ENCODE data around the gene TDO2. TPM values are rescaled to one million over a fixed set of nuclear protein-coding genes. Genes with fewer than 3 reads are reported as not detected.

Gene TDO2
- total RNA-seq, 1 donor from 2014 or later: 1.4 TPM

- TF ChIP-seq CTCF (IDR thresholded peaks at IDR 0.05): no peak
- intact Hi-C loops (cut with DNase I): no loop called here
- no peaks in the 10 kb centered on the region for H3K27me3 ChIP-seq (ENCODE audit: low read depth)
- no peaks in the 10 kb centered on the region for H3K4me1 ChIP-seq
- H3K9me3 ChIP-seq: no peaks in the 10 kb centered on the region
- H3K4me3 ChIP-seq: no peak overlapping the region
- no peaks in the 10 kb centered on the region for H3K36me3 ChIP-seq
- ATAC-seq: no peak
- H3K27ac ChIP-seq: no peak overlapping the region
- DNase-seq: no peak
Measured at GRCh38 chr4:155961575-155961974, 58.1 kb downstream of the TDO2 start.

GRCh38 chr4:155962767-155963166 lies 59.3 kb downstream of the TDO2 start:
- Histone ChIP-seq H3K4me1 (no peaks in the 10 kb centered on the region), H3K27ac (no peak overlapping the region), H3K4me3 (no peak overlapping the region), H3K9me3 (no peaks in the 10 kb centered on the region), H3K27me3 (ENCODE audit: low read depth) (no peaks in the 10 kb centered on the region), H3K36me3 (no peaks in the 10 kb centered on the region)
- intact Hi-C loops (cut with DNase I): no loop called here
- DNase-seq (no peak), ATAC-seq (no peak)
- no peak for TF ChIP-seq CTCF (IDR thresholded peaks at IDR 0.05)

GRCh38 chr4:155964016-155964891 lies 60.8 kb downstream of the TDO2 start:
- TF ChIP-seq CTCF (IDR thresholded peaks at IDR 0.05): no peak
- Histone ChIP-seq H3K27me3 (ENCODE audit: low read depth) (no peaks in the 10 kb centered on the region), H3K4me1 (no peaks in the 10 kb centered on the region), H3K9me3 (no peaks in the 10 kb centered on the region), H3K4me3 (no peak overlapping the region), H3K36me3 (no peaks in the 10 kb centered on the region), H3K27ac (no peak overlapping the region)
- ATAC-seq (no peak), DNase-seq (no peak)
- intact Hi-C loops (cut with DNase I): no loop called here

GRCh38 chr4:155966171-155966570 lies 62.7 kb downstream of the TDO2 start:
- H3K36me3 ChIP-seq: no peaks in the 10 kb centered on the region
- intact Hi-C loops (cut with DNase I): no loop called here
- no peak for ATAC-seq
- no peaks in the 10 kb centered on the region for H3K27me3 ChIP-seq (ENCODE audit: low read depth)
- no peak for DNase-seq
- no peak for TF ChIP-seq CTCF (IDR thresholded peaks at IDR 0.05)
- no peaks in the 10 kb centered on the region for H3K4me1 ChIP-seq
- H3K4me3 ChIP-seq: no peak overlapping the region
- H3K27ac ChIP-seq: no peak overlapping the region
- H3K9me3 ChIP-seq: no peaks in the 10 kb centered on the region

- TF ChIP-seq CTCF (IDR thresholded peaks at IDR 0.05): no peak
- ATAC-seq: no peak
- Histone ChIP-seq H3K9me3 (no peaks in the 10 kb centered on the region), H3K4me1 (no peaks in the 10 kb centered on the region), H3K27me3 (ENCODE audit: low read depth) (no peaks in the 10 kb centered on the region), H3K4me3 (no peak overlapping the region), H3K36me3 (no peaks in the 10 kb centered on the region), H3K27ac (no peak overlapping the region)
- no peak for DNase-seq
- intact Hi-C loops (cut with DNase I): no loop called here
Measured at GRCh38 chr4:155966731-155967395, 63.4 kb downstream of the TDO2 start.

Other genes starting within 250 kb of the TDO2 start
- 63.1 TPM for gene GUCY1A1, start 236.8 kb upstream of the TDO2 start, total RNA-seq
- gene GUCY1B1, start 144.7 kb upstream of the TDO2 start, total RNA-seq: 18.1 TPM
- not detected for gene ASIC5, start 37.4 kb upstream of the TDO2 start, total RNA-seq
- gene CTSO, start 50.2 kb downstream of the TDO2 start, total RNA-seq: 28.1 TPM